Astrocyte (in vitro differentiated cells and primary cell): ENCODE data around the gene TBX5.

Experiments
- CTCF ChIP-seq: IDR thresholded peaks from 2 replicates; pipeline ENCODE4 v1.5.1; 2011; ENCODE audit warnings: low read depth, mild to moderate bottlenecking, inconsistent platforms, low read length, moderate library complexity; ENCODE audit not compliant: insufficient read depth
- EZH2 ChIP-seq: IDR thresholded peaks from 2 replicates; pipeline ENCODE4 v1.6.1; 2012; ENCODE audit warnings: mild to moderate bottlenecking, low read length, inconsistent platforms; ENCODE audit not compliant: insufficient read depth

GRCh38 chr12:114334395-114334794, 71.5 kb downstream of the TBX5 start:
- TF ChIP-seq CTCF (no peak), EZH2 (no peak)
